K562 treated with DMSO at 1 percent for 48 hours (cell line): ENCODE measurements around the gene SOCS1. TPM values are rescaled to one million over a fixed set of nuclear protein-coding genes. Genes with fewer than 3 reads are reported as not detected.

ENCODE experiments used
- total RNA-seq: library from RNA; unstranded; fragments of 300-600 nt; gene quantifications from 2 replicates; pipeline ENCODE4 v1.2.3, GENCODE V29; 2022; ENCODE audit warnings: low replicate concordance; ENCODE audit errors: extremely low read depth

The SOCS1 gene
- not detected in 2 replicates for total RNA-seq

GRCh38 chr16:11255737-11256660 is at the start of gene SOCS1:
SOCS1 (minus strand) TSS chr16:11256204; CDS start chr16:11255478, 726 bp downstream.

DNA sequence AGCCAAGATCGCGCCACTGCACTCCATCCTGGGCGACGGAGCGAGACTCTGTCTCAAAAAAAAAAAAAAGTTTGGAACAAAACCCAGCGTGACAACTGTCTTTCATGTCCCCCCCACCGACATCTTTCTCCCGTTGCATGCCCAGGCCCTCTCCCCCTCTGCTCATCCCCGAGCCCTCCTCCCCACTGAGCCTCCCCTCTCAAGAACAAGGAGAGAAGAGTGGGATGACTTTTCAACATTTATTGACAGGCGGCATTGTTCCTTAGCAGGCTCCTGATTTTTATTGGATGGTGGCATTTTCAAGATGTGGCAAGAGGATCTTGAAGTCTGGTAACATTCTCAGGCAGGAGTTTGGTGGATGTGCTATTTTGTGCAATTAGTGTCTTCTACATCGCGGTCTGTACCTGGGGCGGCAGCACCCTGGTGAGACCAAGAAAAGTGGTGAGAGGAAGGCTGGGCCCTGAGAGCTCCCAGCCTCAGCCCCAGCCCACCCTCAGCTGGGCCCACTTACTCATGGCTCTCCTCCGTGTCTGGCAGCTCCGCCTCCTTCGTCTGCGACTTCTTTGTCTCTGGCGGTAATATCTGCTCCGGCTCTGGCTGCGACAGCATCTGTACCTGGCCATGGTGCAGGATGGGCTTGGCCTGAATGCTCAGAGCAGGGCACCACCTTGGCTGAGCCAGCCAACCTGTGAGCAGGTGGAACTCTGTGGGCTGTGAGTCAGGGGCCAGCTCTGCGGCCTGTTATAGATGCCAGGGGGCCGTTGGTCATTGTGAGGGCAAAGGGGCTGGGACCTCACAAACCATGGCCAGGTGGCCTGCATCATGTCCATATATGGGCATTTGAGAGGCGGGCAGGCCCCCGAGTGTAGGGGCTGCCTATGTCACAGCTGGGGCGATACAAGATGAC is 24.9 kb upstream of the SOCS1 start, which contains the start of gene PRM1:
PRM1 (minus strand) TSS at position 715 of the 907 bp plus-strand sequence; CDS start at position 623, 92 bp downstream.

DNA sequence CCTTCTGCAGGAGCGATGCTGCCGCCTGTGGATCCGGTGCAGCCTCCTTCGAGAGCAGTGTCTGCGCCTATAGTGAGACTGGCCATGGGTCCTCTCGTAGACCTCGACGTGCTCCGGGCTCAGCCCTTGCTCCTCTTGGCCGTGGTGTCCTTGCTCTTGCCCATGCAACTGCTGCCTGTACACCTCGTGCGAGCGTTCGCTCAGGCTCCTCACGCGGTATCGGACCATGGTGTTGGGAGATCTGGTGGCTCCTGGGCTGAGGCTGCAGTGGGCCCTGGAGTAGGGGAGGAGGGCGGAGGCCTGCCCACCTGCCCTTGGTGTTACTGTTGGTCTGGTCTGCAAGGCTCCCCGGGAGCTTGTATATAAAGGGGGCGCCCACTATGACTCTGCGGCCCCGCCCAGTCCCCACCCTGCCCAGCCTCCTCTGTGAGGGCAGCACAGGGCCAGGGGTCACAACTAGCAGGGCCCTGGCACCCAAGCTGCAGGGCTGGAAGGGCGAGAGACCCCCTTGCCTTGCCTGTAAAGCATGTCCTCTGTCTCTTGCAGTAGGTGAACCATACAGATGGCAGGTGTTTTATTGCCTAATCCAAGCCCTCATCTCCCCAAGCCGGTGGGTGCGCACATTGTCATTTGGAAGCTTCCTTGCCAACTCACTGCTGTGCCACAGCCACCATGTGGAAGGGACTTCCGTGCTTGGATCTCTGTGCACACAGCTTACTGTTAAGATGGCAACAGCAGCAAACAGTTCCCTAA is 20.3 kb upstream of the SOCS1 start, which contains the start of gene PRM2:
PRM2 (minus strand) TSS at position 338 of the 753 bp plus-strand sequence; CDS start at position 228, 110 bp downstream.

GRCh38 chr16:11272921-11273720 is 17.1 kb upstream of the SOCS1 start, which contains the start of gene PRM3:
PRM3 (minus strand) TSS chr16:11273629; CDS start chr16:11273595, 34 bp downstream.

DNA sequence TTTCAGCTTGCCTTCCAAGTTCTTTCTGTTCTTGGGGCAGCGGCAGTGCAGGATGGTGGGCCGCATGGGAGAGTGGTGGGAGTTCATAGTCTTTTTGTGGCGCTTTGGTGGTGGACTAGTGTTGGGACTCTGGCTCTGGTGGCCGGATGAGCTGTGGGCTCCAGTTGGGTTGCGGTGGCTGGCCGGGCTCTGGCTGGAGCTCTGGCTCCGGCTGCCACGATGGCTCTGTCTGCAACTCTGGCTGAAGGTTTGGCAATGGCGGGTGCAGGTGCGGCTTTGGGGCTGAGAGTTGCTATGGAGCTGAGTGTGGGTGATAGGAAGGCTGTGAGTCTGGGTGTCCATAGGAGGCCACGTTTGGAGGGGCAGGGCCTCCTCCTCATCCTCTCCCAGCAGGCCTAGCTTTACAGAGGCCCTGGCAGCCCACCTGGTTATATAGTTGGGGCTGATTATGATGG is 12.9 kb upstream of the SOCS1 start, which contains the start of gene TNP2:
TNP2 (minus strand) TSS at position 405 of the 455 bp plus-strand sequence; CDS start at position 342, 63 bp downstream.

Other genes starting within 250 kb of the SOCS1 start
- not detected in 2 replicates for gene TNP2, start 13.1 kb upstream of the SOCS1 start, total RNA-seq
- gene PRM3, start 17.4 kb upstream of the SOCS1 start, total RNA-seq: not detected in 2 replicates
- gene PRM2, start 20.3 kb upstream of the SOCS1 start, total RNA-seq: not detected in 2 replicates
- gene PRM1, start 25.1 kb upstream of the SOCS1 start, total RNA-seq: not detected in 2 replicates
- gene RMI2, start 89.3 kb upstream of the SOCS1 start, total RNA-seq: not detected in 2 replicates